NCI-H1436 (cell line): ENCODE measurements around the gene GJB4.
"Not testable (repeated sequence)": the region's sequence is repeated elsewhere in the genome, so short reads cannot be mapped to it uniquely, and the experiment has no call there.

Experiments
- DNase-seq: peaks from one replicate; lab custom pipeline; 2025; lab: John Stamatoyannopoulos, UW

GJB4 gene

GRCh38 chr1:34800214-34800613 lies 40.7 kb downstream of the GJB4 start:
- no peak for DNase-seq

GRCh38 chr1:34803770-34804169 lies 44.2 kb downstream of the GJB4 start:
- no peak for DNase-seq

- DNase-seq, result no peak
These were observed 46.9 kb downstream of the GJB4 start for GRCh38 chr1:34806396-34806795.

- DNase-seq, result no peak
These were observed 48.7 kb downstream of the GJB4 start for GRCh38 chr1:34808051-34808810.

- DNase-seq, result not testable (repeated sequence)
These were observed 51.2 kb downstream of the GJB4 start for GRCh38 chr1:34810781-34811180.
